NCI-H146 treated with DMSO at 0.1 percent for 48 hours (cell line): ENCODE measurements around the gene MISP3.
"Not testable (repeated sequence)": the region's sequence is repeated elsewhere in the genome, so short reads cannot be mapped to it uniquely, and the experiment has no call there.

Experiments used
- DNase-seq: peaks from one replicate; lab custom pipeline; 2025; ENCODE audit not compliant: unreplicated experiment; lab: John Stamatoyannopoulos, UW

The MISP3 gene

DNA sequence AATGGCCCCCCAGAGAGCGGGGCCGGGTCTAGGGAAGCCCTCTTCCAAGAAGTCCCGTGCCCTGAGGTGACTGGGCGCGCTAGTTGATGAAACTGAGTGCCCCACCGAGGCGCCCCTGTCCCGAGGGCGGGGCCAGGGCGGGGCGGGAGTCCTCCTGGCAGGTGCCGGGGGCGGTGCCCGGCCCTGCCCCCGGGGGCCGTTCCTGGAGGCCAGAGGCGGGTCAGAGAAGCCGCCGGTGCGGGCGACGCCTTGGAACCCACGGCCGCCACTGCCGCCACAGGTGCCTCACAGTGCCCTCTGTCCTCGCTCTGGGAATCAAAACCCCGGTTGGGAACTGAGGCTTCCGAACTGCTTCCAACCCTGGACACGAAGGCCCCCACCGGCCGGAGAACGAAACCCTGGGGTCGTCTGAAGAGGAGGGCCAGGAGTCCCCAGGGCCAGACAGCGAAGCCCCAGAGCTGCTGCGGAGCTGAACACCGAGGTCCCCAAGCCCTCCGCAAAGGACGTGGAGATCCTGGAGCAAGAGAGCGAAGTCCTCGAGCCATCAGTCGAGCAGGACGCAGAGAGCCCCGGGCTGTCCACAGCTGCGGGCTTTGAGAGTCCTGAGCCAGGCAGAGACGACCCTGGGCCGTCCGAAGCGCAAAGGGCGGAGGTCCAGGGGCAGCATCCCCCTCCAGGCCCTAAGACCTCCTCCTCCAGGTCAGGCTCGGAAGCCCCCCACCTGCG, at the start of gene MISP3:
Gene MISP3 (plus strand): TSS at position 252 of the 726 bp plus-strand sequence. CDS start 524 bp downstream, outside the sequence.
- peak; percentile 75 for DNase-seq

DNA sequence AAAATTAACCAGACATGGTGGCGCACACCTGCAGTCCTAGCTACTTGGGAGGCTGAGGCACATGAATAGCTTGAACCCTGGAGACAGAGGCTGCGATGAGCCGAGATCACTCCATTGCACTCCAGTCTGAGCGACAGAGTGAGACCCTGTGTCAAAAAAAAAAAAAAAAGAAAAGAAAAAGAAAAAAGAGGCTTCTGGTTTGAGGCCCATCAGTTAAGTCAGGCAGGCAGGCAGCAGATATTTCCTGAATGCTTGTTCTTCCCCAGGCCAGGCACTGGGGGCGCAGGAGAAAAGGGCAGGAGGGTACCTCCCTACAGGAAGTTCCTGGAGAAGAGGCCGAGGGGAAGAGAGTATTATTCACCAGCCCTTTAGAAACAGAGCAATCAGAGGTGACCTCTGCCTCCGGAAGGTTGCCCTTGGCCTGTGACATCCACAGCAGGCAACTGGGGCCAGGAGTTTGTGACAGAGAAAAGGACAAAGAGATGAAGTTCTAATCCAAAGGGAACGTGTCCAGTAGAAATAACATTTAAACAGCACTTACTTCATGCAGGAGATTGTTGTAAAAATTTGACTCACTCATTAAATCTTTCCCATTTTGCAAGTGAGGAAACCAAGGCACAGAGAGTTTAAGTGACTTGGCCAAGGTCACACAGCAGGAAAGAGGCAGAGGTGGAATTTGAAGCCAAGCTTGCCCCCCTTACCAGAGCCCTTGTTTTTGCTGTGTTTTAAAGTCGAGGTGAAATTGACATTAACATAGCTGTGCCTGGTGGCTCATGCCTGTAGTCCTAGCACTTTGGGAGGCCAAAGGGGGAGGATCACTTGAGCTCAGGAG, 49.0 kb upstream of the MISP3 start:
- DNase-seq: peak; percentile 50

DNA sequence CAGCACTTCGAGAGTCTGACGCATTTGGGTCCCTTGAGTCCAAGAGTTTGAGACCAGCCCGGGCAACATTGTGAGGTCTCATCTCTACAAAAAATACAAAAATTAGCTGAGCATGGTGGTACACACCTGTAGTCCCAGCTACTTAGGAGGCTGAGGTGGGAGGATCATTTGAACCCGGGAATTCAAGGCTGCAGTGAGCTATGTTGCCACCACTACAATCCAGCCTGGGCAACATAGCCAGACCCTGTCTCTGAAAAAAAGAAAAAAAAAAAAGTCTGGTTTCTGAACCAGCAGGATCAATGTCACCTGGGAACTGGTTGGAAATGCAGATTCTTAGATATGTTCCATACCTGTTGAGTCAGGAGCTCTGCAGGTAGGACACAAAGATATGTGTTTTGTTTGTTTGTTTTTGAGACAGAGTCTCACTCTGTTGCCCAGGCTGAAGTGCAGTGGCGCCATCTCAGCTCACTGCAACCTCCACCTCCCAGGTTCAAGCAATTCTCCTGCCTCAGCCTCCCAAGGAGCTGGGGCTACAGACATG, 45.9 kb upstream of the MISP3 start:
- DNase-seq: not testable (repeated sequence)

DNA sequence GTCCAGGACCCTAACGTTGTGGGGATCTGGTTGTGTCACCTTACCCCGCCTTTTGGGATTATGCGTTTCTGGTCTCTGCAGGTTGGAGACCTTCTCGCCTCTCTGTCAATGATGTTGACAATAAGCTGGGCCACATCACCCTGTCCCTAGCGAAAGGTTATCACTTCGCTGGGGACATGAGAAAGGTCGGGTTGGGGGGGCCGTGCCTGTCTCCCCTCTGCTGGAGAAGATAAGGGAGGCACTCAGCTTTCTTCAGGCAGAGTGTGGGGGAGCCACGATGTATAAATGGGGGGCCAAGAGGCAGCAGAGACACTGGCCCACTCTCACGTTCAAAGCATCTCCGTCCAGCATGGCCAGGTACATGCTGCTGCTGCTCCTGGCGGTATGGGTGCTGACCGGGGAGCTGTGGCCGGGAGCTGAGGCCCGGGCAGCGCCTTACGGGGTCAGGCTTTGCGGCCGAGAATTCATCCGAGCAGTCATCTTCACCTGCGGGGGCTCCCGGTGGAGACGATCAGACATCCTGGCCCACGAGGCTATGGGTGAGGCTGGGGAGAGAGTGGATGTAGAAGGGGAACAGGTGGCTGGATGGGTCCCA, 44.6 kb upstream of the MISP3 start, which contains the start of gene RLN3:
Gene RLN3 (plus strand): TSS at position 293 of the 595 bp plus-strand sequence. CDS start 57 bp downstream, at position 350.
- no peak for DNase-seq

DNA sequence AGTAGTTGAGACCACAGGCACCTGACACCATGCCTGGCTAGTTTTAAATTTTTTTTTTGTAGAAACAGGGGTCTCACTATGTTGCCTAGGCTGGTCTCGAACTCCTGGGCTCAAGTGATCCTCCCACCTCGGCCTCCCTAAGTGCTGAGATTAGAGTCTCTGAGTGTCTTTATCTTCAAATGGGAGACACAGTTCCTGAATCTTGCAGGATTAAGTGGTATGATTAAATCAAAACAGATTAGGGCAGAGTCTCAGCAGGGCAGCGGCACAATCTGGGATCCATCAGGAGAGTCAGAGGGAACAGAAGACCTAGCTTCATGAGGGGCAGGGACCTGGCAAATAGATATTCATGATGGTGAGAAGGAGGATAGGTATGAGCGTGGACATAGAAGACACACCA, 43.7 kb upstream of the MISP3 start:
- no peak for DNase-seq

DNA sequence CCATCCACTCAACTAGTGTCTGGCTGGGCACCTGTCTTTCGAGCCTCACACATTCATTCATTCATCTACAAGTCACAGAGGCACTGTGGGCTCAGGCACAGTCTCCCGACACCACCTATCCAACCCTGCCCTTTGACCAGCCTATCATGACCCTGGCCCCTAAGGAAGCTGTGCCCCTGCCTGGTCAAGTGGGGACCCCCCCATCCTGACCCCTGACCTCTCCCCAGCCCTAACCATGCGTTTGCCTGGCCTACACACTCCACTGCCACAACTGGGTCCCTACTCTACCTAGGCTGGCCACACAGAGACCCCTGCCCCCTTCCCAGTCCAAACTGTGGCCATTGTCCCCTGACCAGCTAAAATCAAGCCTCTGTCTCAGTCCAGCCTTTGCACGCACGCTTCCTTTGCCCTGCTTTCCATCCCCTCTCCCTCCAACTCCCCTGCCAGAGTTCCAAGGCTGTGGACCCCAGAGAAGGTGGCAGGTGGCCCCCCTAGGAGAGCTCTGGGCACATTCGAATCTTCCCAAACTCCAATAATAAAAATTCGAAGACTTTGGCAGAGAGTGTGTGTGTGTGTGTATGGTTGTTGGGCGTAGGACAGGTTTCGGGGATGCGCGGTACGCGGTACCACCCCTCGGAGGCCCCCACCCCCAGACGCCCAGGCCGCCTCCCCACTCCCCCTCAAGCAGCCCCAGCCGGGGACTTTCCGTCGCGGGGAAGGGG, 41.4 kb upstream of the MISP3 start:
- DNase-seq: no peak

DNA sequence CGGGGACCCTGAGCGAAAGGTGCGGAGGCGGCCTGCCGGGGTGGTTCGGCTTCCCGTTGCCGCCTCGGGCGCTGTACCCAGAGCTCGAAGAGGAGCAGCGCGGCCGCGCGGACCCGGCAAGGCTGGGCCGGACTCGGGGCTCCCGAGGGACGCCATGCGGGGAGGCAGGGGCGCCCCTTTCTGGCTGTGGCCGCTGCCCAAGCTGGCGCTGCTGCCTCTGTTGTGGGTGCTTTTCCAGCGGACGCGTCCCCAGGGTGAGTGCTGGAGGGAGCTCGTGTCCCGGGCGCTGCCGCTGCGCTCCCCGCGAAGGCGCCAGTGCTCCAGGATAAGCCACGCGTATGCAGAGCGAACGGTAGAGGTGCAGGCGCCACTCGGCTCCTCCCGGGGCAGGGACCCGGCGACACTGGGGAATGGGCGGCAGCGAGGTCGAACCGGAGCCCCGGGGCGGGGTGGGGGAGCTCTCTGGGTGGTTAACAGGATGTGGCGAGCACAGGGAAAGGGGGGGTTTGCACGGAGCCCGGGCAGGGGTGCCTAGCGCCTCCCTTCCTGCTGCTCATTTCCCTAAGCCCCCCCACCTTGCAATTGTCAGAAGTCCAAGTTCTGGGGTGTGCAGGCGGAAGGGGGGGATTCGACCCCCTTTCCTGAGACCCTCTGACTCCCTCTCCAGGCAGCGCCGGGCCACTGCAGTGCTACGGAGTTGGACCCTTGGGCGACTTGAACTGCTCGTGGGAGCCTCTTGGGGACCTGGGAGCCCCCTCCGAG, 40.7 kb upstream of the MISP3 start, which contains the start of gene IL27RA:
Gene IL27RA (plus strand): TSS at position 44 of the 762 bp plus-strand sequence. CDS start 111 bp downstream, at position 155.
- peak; percentile 45 for DNase-seq

DNA sequence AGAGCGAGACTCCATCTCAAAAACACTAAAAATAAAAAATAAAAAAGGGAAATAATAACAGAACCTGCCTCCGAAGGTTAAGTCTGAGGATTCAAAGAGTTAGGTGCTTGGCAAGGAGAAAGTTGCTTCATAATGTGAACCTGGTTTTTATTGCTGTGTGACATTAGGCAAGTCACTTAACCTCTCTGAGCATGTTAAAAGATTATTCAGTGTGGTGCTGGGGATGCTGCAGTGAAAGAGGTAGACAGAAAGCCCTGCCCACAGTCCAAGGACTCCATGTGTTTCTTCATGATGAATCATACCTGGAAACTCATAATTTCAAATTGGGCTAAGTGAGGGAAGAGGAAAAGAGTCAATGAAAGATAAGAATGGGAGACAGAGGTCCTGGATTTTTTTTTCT, 38.6 kb upstream of the MISP3 start:
- DNase-seq: no peak

DNA sequence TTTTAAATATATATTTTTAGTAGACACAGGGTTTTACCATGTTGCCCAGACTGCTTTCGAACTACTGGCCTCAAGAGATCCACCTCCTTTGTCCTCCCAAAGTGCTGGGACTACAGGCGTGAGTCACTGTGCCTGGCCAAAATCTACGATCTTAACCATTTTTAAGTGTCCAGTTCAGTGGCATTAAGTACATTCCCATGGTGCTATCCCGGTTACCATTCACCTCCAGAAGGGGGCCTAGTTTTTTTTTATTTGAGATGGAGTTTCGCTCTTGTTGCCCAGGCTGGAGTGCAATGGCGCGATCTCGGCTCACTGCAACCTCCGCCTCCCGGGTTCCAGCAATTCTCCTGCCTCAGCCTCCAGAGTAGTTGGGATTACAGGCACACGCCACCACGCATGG, 37.4 kb upstream of the MISP3 start:
- not testable (repeated sequence) for DNase-seq

DNA sequence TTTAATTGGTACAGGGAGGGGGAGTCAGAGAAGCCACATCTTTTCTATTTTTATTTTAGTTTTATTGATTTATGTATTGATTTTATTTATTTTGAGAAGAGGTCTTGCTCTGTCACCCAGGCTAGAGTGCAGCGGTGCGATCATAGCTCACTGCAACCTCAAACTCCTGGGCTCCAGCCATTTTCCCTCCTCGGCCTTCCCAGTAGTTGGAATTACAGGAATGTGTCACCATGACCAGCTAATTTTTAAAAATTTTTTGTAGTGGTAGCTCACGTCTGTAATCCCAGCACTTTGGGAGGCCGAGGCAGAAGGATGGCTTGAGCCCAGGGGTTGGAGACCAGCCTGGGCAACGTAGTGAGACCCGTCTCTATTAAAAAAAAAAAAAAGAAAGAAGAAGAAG, 36.9 kb upstream of the MISP3 start:
- DNase-seq: no peak

DNA sequence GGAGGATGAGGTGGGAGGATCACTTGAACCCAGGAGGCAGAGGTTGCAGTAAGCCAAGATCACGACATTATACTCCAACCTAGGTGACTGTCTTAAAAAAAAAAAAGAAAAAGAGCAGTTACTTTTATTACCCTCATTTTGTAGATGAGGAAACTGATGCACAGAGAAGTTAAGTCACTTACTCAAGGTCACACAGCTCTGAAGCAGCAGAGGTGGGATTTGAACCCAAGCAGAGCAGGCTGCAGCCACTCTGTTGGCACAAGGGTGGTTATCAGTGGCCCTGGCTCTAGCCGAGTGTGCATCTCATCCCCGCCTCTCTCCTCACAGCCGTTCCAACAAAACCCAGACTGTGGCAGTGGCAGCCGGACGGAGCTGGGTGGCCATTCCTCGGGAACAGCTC, 33.4 kb upstream of the MISP3 start:
- no peak for DNase-seq

DNA sequence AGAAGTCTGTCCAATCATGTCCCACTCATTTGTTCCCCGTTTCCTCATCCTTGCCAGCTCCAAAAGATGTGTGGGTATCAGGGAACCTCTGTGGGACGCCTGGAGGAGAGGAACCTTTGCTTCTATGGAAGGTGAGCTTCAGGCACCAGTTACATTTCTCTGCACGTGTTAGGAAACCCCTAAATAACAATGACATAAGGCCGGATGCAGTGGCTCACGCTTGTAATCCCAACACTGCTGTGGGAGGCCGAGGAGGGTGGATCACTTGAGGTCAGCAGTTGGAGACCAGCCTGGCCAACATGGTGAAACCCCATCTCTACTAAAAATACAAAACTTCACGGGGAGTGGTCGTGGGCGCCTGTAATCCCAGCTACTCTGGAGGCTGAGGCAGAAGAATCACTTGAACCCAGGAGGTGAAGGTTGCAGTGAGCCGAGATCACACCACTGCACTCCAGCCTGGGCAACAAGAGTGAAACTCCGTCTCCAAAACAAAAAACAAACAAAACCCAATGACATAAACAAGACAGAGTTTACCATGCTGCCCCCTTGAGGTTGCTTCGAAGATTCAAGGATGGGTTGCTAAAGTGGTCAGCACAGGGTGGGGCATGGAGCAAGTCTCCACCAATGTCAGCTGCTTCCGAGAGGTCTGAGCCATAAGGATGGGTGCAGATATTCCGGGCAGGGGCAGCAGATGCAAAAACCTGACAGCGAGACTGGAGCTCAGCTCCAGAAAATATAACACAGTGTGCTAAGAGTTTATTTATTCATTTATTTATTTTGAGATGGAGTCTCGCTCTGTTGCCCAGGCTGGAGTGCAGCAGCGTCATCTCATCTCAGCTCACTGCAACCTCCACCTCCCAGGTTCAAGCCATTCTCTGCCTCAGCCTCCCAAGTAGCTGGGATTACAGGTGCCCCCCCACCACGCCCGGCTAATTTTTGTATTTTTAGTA, 29.7 kb upstream of the MISP3 start:
- DNase-seq: not testable (repeated sequence)

DNA sequence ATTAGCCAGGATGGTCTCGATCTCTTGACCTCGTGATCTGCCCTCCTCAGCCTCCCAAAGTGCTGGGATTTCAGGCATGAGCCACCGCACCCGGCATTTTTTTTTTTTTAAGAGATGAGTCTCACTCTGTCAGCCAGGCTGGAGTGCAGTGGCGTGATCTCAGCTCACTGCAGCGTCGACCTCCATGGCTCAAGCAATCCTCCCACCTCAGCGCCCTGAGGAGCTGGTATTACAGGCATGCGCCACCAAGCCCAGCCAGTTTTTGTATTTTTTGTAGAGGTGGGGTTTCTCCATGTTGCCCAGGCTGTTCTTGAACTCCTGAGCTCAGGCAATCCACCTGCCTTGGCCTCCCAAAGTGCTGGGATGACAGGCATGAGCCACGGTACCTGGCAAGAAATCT, 24.7 kb upstream of the MISP3 start:
- not testable (repeated sequence) for DNase-seq

DNA sequence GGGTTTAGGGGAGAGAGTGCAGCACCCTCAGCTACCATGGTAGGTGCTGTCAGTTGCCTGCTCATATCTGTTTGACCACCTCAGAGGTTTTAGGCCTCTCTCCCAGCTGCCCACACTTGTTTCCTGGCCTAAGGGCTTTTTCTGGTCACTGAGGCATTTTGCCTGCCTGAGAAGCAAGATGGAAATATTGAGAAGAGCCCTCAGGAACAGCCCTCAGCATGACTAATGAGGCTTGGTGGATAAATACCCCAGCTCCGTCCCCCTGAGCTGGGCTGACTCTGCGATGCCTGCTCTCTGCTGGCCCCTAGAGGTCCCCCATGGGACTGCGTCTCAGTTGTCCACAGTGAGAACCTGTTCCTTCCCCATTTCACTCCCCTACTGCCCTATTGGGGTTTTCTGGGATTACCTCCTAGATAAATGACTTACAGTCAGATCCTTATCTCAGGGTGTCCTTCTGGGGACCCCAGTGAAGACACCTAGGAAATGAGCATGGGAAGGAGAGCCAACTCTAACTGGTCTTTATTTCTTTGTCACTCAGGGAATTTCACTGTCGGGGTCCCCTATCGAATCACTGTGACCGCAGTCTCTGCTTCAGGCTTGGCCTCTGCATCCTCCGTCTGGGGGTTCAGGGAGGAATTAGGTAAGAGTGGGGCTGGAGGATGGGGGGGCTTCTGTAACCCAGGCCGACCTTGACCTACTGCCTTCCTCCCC, 24.0 kb upstream of the MISP3 start:
- DNase-seq: no peak

DNA sequence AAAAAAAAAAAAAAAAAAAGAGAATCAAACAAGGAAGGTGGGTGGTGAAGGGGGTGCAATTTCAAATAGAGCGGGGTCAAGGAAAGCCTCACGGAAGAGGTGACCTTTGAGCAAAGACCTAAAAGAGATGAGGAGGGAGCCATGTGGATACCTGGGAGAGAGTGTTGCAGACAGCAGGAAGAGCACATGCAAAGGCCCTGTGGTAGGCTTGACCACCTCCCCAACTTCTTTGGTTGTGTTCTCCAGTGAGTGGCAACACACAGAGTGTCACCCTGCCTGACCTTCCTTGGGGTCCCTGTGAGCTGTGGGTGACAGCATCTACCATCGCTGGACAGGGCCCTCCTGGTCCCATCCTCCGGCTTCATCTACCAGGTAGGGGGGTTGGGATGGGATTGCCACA, 22.1 kb upstream of the MISP3 start:
- no peak for DNase-seq

DNA sequence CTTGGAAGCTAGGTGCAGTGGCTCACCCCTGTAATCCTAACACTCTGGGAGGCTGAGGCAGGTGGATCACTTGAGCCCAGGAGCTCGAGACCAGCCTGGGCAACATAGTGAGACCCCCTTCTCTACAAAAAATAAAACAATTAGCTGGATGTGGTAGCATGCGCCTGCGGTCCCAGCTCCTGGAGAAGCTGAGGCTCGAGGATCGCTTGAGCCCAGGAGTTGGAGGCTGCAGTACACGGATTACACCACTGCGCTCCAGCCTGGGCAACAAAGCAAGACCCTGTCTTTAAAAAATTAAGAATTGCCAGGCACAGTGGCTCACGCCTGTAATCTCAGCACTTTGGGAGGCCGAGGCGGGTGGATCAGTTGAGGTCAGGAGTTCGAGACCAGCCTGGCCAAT, 21.6 kb upstream of the MISP3 start:
- DNase-seq: not testable (repeated sequence)

DNA sequence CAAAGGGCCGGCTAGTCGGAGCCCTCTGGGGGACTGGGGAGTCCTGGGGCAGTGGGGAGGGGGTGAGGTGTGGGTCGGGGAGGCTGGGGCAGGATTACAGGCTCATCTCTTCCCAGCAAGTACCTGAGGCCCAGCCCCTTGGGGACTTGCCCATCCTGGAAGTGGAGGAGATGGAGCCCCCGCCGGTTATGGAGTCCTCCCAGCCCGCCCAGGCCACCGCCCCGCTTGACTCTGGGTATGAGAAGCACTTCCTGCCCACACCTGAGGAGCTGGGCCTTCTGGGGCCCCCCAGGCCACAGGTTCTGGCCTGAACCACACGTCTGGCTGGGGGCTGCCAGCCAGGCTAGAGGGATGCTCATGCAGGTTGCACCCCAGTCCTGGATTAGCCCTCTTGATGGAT, 20.6 kb upstream of the MISP3 start:
- no peak for DNase-seq

DNA sequence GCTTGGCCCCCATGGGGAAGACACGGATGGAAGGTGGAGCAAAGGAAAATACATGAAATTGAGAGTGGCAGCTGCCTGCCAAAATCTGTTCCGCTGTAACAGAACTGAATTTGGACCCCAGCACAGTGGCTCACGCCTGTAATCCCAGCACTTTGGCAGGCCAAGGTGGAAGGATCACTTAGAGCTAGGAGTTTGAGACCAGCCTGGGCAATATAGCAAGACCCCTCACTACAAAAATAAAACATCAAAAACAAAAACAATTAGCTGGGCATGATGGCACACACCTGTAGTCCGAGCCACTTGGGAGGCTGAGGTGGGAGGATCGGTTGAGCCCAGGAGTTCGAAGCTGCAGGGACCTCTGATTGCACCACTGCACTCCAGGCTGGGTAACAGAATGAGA, 20.1 kb upstream of the MISP3 start:
- no peak for DNase-seq
